NOMO-1 treated with dmso at 0.1 percent for 144 hours (cell line): ENCODE measurements around the gene HBZ.
"Not testable (repeated sequence)": the region's sequence is repeated elsewhere in the genome, so short reads cannot be mapped to it uniquely, and the experiment has no call there.

ENCODE experiments used
- DNase-seq: peaks from one replicate; lab custom pipeline; 2025; ENCODE audit not compliant: unreplicated experiment; lab: John Stamatoyannopoulos, UW

Gene HBZ

DNA sequence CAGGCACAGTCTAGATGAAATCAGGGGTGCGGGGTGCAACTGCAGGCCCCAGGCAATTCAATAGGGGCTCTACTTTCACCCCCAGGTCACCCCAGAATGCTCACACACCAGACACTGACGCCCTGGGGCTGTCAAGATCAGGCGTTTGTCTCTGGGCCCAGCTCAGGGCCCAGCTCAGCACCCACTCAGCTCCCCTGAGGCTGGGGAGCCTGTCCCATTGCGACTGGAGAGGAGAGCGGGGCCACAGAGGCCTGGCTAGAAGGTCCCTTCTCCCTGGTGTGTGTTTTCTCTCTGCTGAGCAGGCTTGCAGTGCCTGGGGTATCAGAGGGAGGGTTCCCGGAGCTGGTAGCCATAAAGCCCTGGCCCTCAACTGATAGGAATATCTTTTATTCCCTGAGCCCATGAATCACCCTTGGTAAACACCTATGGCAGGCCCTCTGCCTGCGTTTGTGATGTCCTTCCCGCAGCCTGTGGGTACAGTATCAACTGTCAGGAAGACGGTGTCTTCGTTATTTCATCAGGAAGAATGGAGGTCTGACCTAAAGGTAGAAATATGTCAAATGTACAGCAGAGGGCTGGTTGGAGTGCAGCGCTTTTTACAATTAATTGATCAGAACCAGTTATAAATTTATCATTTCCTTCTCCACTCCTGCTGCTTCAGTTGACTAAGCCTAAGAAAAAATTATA is 25.7 kb downstream of the HBZ start:
- no peak for DNase-seq

DNA sequence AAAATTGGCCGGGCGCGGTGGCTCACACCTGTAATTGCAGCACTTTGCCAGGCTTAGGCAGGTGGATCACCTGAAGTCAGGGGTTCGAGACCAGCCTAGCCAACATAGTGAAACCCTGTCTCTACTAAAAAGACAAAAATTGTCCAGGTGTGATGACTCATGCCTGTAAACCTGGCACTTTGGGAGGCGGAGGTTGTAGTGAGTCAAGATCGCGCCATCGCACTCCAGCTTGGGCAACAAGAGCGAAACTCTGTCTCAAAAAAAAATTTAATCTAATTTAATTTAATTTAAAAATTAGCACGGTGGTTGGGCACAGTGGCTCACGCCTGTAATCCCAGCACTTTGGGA is 26.2 kb downstream of the HBZ start:
- DNase-seq = no peak

DNA sequence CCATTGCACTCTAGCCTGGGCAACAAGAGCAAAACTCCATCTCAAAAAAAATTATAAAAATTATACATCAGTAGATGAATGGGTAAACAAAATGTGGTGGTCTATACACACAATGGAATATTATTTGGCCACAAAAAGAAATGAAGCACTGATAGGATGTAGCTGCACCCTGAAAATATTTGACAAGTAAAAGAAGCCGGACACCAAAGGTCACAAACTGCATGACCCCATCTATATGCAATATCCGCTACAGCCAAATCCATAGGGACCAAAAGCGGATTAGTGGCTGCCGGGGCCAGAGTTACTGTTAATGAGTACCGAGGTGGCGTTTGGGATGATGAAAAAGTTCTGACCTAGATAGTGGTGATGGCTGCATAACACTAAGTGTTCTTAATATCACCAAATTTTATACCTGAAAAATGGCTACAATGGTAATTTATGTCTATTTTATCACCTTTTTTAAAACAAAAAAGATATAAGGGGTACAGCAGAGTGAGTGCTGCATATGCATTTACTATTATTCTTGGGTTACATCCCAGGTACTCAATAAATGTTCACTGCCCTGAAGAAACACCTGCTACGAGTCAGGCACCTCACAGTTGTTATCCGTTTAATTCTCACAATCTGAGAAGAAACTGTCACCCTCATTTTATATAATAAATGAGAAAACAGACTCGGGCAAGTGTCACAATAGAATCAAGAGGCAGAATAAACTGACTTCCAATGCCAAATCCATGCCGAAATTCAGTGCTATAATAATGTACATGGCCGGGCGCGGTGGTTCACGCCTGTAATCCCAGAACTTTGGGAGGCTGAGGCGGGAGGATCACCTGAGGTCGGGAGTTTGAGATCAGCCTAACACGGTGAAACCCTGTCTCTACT is 27.0 kb downstream of the HBZ start:
- no peak for DNase-seq

DNA sequence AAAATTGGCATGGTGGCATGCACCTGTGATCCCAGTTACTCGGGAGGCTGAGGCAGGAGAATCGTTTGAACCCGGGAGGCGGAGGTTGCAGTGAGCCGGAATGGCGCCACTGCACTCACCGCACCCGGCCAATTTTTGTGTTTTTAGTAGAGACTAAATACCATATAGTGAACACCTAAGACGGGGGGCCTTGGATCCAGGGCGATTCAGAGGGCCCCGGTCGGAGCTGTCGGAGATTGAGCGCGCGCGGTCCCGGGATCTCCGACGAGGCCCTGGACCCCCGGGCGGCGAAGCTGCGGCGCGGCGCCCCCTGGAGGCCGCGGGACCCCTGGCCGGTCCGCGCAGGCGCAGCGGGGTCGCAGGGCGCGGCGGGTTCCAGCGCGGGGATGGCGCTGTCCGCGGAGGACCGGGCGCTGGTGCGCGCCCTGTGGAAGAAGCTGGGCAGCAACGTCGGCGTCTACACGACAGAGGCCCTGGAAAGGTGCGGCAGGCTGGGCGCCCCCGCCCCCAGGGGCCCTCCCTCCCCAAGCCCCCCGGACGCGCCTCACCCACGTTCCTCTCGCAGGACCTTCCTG is 27.7 kb downstream of the HBZ start, which contains the start of gene HBQ1:
HBQ1 (plus strand) TSS at position 359 of the 575 bp plus-strand sequence; CDS start at position 387, 28 bp downstream.
- no peak for DNase-seq

DNA sequence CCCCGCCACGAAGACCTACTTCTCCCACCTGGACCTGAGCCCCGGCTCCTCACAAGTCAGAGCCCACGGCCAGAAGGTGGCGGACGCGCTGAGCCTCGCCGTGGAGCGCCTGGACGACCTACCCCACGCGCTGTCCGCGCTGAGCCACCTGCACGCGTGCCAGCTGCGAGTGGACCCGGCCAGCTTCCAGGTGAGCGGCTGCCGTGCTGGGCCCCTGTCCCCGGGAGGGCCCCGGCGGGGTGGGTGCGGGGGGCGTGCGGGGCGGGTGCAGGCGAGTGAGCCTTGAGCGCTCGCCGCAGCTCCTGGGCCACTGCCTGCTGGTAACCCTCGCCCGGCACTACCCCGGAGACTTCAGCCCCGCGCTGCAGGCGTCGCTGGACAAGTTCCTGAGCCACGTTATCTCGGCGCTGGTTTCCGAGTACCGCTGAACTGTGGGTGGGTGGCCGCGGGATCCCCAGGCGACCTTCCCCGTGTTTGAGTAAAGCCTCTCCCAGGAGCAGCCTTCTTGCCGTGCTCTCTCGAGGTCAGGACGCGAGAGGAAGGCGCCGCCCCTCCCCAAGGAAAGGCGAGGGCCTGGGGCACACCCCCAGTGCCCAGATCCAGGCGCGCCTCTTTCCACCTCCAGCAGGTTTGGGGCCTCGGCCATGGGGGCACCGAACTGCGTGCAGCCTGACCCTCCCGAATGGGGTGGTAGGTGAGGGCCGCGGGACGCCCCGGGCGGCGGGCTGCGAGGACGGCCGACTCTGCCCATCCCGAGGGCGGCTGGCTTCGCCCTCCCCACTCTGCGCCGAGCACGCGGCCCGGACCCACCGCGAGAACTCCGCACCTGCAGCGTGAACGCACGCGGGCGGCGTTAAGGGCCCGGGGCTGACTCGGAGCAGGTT is 28.5 kb downstream of the HBZ start:
- DNase-seq = peak; percentile 65

- no peak for DNase-seq
Measured at GRCh38 chr16:181565-182021, 29.1 kb downstream of the HBZ start.

- no peak for DNase-seq
Measured at GRCh38 chr16:183005-183404, 30.6 kb downstream of the HBZ start.

- no peak for DNase-seq
Measured at GRCh38 chr16:185213-185612, 32.8 kb downstream of the HBZ start.

DNA sequence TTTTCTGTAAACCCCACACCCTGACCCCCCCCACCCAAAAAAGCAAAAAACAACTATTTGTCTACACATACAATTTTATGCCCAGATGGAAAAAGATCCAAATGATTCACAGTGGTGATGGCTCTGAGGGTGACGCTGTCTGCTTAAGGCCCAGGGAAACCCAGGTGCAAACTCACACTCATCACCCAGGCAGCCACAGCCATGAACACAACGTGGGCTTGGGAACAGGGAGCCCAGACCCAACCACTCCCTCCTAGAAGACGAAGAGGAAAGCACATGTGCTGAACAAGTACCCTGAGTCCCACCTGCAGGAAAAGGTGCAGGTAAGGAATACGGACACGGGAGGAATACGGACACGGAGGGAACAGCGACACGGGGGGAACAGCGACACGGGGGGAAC is 33.2 kb downstream of the HBZ start:
- DNase-seq = no peak

- DNase-seq = no peak
Measured at GRCh38 chr16:187330-187729, 34.9 kb downstream of the HBZ start.

DNA sequence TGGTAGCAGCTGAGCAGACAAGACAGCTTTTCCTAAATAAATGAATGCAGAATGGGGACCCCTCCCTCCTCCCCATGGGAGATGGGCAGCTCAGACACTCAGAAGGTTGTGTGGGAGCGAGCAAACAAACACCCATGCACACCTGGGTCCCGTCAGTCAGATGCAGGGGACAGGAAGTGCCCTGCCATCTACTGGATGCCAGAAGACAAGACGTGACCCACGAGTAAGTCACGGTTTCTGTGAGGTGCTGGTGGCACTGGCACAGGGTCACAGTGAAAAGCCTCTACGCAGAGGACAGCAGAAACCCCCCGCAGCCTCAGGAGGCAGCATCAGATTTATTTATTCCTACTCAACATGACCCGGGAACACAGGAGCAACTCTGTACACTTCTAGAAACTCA is 36.2 kb downstream of the HBZ start:
- no peak for DNase-seq

- DNase-seq = no peak
Measured at GRCh38 chr16:189604-190186, 37.3 kb downstream of the HBZ start.

DNA sequence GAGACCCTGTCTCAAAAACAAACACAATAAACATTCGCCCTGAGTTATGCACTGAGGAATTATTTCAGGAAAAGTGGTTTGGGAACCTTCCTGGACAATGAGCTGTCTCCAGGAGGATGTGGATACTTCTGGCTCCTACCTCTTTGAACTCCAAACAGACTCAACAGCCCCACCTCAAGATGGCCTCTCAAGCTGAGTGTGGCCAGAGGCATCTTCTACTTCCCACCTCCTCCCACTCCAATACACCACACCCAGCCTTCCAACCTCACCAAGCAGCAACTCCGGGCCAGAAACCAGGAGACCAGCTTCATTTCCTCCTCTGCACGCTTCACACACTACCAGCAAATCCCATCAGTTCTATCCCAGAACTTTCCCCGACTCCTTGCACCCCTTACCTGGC is 39.4 kb downstream of the HBZ start:
- DNase-seq = no peak

GRCh38 chr16:192686-193085 is 40.2 kb downstream of the HBZ start:
- no peak for DNase-seq

DNA sequence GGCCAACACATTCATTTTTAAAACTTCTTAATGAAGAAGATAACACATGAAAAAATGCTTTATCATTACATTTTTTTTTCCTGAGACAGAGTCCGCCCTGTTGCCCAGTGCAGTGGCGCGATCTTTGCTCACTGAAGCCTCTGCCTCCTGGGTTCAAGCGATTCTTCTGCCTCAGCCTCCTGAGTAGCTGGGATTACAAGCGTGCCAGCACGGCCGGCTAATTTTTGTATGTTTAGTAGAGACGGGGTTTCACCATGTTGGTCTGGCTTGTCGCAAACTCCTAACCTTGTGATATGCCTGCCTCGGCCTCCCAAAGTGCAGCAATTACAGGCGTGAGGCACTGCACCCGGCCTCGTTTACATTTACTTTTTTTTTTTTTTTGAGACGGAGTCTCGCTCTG is 41.0 kb downstream of the HBZ start:
- no peak for DNase-seq

- DNase-seq = no peak
Measured at GRCh38 chr16:194516-194915, 42.1 kb downstream of the HBZ start.

- DNase-seq = no peak
Measured at GRCh38 chr16:200388-200787, 47.9 kb downstream of the HBZ start.

GRCh38 chr16:203246-203645 is 50.8 kb downstream of the HBZ start:
- no peak for DNase-seq

- not testable (repeated sequence) for DNase-seq
Measured at GRCh38 chr16:204046-204445, 51.6 kb downstream of the HBZ start.
